ENCODE measurements around the gene HERPUD1.

HERPUD1 gene

GRCh38 chr16:56956076-56956475 lies 24.1 kb downstream of the HERPUD1 start:
- POLR2A ChIA-PET = no interaction called here
- Histone ChIP-seq H3K9me3 (ENCODE audit: control insufficient read depth, insufficient read depth, low read depth, low read length) (no peaks in the 10 kb centered on the region), H3K4me3 (ENCODE audit: low read depth, low read length) (no peak overlapping the region), H3K27ac (ENCODE audit: extremely low read depth, low read depth, low read length) (no peak overlapping the region), H3K4me1 (ENCODE audit: control insufficient read depth, insufficient read depth, low read length) (no peaks in the 10 kb centered on the region), H3K36me3 (ENCODE audit: control insufficient read depth in 2 of 2, insufficient read depth in 1 of 2, low read length in 2 of 2) (no peaks in the 10 kb centered on the region)
- CTCF ChIA-PET = interaction anchor here (4.5 kb wide), 1 partner anchor 9 kb away, joined by 24 read pairs; no protein-coding TSS in a partner anchor
- no peak for TF ChIP-seq YY1 (tag by site-specific recombination; IDR thresholded peaks at IDR 0.05)
- TF ChIP-seq GLIS1 (tag by site-specific recombination; IDR thresholded peaks at IDR 0.05) = no peak
- TF ChIP-seq PRDM4 (tag by site-specific recombination; IDR thresholded peaks at IDR 0.05) = no peak
- TF ChIP-seq ZBTB10 (tag by site-specific recombination; IDR thresholded peaks at IDR 0.05) = no peak
- no peak for TF ChIP-seq ZNF776 (tag by site-specific recombination; IDR thresholded peaks at IDR 0.05; ENCODE audit: borderline replicate concordance)
- no peak for TF ChIP-seq ZNF670 (tag by site-specific recombination; IDR thresholded peaks at IDR 0.05; ENCODE audit: low read depth)
- no peak for TF ChIP-seq ZFP37 (tag by site-specific recombination; IDR thresholded peaks at IDR 0.05)
- TF ChIP-seq PATZ1 (tag by site-specific recombination; IDR thresholded peaks at IDR 0.05) = no peak
- no peak for TF ChIP-seq ZNF610 (tag by site-specific recombination; IDR thresholded peaks at IDR 0.05; ENCODE audit: borderline replicate concordance)
- no peak for TF ChIP-seq ZNF341 (tag by site-specific recombination; IDR thresholded peaks at IDR 0.05; ENCODE audit: low read depth)
- TF ChIP-seq GLIS2 (tag by site-specific recombination; IDR thresholded peaks at IDR 0.05) = no peak
- TF ChIP-seq ZNF398 (tag by site-specific recombination; IDR thresholded peaks at IDR 0.05) = no peak

- ChIA-PET POLR2A (no interaction called here), CTCF (interaction anchor here (0.6 to 0.9 kb wide), 2 partner anchors 127 to 178 kb away, joined by 3 read pairs; no protein-coding TSS in a partner anchor)
- no peaks in the 10 kb centered on the region for H3K36me3 ChIP-seq (ENCODE audit: control insufficient read depth in 2 of 2, insufficient read depth in 1 of 2, low read length in 2 of 2)
- H3K4me3 ChIP-seq (ENCODE audit: low read depth, low read length) = no peak overlapping the region
- no peak overlapping the region for H3K27ac ChIP-seq (ENCODE audit: extremely low read depth, low read depth, low read length)
- H3K9me3 ChIP-seq (ENCODE audit: control insufficient read depth, insufficient read depth, low read depth, low read length) = no peaks in the 10 kb centered on the region
- no peaks in the 10 kb centered on the region for H3K4me1 ChIP-seq (ENCODE audit: control insufficient read depth, insufficient read depth, low read length)
- TF ChIP-seq ZNF19 (tag by site-specific recombination; IDR thresholded peaks at IDR 0.05; ENCODE audit: low read depth) = no peak
- TF ChIP-seq ZNF561 (tag by site-specific recombination; IDR thresholded peaks at IDR 0.05; ENCODE audit: borderline replicate concordance) = no peak
- no peak for TF ChIP-seq ZNF837 (tag by site-specific recombination; IDR thresholded peaks at IDR 0.05)
- no peak for TF ChIP-seq ZBTB21 (tag by site-specific recombination; IDR thresholded peaks at IDR 0.05)
- no peak for TF ChIP-seq ZFP41 (tag by site-specific recombination; IDR thresholded peaks at IDR 0.05; ENCODE audit: borderline replicate concordance)
- TF ChIP-seq PRDM2 (tag by site-specific recombination; IDR thresholded peaks at IDR 0.05; ENCODE audit: borderline replicate concordance) = no peak
- no peak for TF ChIP-seq YY2 (tag by site-specific recombination; IDR thresholded peaks at IDR 0.05)
- TF ChIP-seq ZNF350 (tag by site-specific recombination; IDR thresholded peaks at IDR 0.05) = no peak
- no peak for TF ChIP-seq ZNF16 (tag by site-specific recombination; IDR thresholded peaks at IDR 0.05; ENCODE audit: low read depth)
Observed at GRCh38 chr16:56956756-56957155, 24.8 kb downstream of the HERPUD1 start.

Data from HEK293 (cell line).